GM21367 (cell line): Measurements from ENCODE around the gene FMN2.
A peak's percentile ranks its signal among the peaks of the same experiment; 100 is the strongest.
"Not testable (repeated sequence)": the region's sequence is repeated elsewhere in the genome, so short reads cannot be mapped to it uniquely, and the experiment has no call there.

Source experiments
- ATAC-seq: cut with Tn5 transposase; IDR thresholded peaks from one replicate; pipeline ENCODE4 v1.9.1; 2021; ENCODE audit not compliant: unreplicated experiment

FMN2 gene

DNA sequence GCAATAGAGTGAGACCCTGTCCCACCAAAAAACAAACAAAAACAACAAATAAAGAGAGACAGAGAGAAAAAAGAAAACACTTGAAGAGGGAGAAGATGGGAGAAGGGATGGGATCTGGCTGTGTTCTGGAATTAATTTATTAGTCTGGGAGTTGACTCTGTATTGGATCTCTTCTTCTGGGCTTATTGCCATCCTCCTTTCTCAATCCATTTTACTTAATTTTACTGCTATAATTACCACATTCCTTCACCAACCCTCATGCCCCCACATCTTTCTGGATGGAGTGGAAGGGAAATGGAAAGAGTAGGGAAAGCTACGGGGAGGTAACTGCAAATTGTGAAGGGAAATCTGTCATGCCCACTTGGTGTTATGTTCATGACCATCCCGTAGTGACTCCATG lies 42.9 kb downstream of the FMN2 start:
- ATAC-seq = no peak

GRCh38 chr1:240136402-240136801 lies 44.7 kb downstream of the FMN2 start:
- no peak for ATAC-seq

GRCh38 chr1:240138867-240139266 lies 47.2 kb downstream of the FMN2 start:
- ATAC-seq = no peak

GRCh38 chr1:240139511-240139910 lies 47.8 kb downstream of the FMN2 start:
- ATAC-seq = no peak

GRCh38 chr1:240145120-240145519 lies 53.4 kb downstream of the FMN2 start:
- no peak for ATAC-seq

GRCh38 chr1:240148333-240148732 lies 56.6 kb downstream of the FMN2 start:
- ATAC-seq = no peak

- ATAC-seq = peak; percentile 64
These were observed 57.9 kb downstream of the FMN2 start for GRCh38 chr1:240149484-240150094.

GRCh38 chr1:240151136-240151735 lies 59.6 kb downstream of the FMN2 start:
- ATAC-seq = no peak

DNA sequence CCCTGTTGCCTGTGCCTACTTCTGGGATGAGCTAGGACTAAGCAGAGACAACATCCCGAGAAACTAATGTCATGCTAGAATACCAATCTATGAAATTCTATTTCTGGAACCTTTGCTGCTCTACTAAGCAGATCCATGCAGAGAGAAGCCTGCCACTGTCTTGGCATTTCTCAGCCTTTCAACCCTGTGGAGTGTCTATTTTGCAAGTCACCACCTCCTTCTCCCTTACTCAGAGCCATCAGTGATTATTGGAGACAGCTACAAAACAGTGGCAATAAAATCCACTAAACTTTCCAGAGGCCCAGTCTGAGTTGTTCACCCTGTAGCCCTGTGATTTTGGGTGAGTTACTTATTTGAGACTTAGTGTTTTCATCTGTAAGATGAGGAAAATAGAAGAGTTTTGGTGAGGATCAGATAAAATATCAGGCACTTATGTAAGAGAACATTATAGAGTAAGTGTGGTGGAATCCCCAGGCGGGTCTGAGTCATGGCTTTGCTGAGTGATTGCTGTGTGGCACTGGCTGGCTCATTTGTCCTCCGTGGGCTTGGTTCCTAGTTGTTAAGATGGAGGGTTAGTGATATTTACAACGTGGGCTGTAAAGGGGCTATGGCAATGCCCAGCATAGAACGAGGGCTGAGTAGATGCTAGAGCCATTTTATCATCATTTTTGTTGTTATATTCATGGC lies 61.1 kb downstream of the FMN2 start:
- no peak for ATAC-seq

DNA sequence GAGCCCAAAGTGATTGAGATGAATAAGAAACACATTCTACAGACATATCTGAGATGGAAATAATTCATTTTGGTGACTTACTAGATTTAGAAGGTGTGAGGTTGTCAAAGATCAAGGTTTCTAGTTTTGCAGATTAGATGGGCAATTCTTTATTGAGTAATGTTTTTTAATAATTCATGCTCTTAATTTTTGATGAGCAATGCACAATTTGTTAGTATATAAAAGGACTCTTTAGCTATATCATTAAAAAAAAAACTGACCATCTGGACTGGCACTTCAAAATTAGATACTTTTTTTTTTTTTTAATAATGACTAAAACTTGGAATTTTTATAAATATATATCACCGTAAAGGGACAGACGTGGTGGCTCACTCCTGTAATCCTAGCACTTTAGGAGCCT lies 63.9 kb downstream of the FMN2 start:
- ATAC-seq = no peak

DNA sequence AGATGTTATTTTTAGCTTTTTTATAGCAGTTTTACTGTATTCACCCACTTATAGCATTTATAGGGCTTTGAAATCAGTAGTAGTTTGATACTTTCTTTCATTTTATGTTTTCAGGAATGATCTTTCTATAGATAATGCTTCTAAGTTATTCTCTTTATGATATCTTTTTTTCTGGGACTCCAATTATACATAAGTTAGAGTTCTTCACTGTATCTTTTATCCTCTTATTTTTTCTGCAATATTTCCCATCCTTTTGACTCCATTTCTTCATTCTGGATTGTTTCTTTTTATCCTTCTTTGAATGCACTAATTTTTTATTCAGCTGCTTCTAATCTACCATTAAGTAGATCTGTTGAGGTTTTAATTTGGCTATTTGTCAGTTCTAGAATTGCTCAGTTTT lies 73.1 kb downstream of the FMN2 start:
- no peak for ATAC-seq

DNA sequence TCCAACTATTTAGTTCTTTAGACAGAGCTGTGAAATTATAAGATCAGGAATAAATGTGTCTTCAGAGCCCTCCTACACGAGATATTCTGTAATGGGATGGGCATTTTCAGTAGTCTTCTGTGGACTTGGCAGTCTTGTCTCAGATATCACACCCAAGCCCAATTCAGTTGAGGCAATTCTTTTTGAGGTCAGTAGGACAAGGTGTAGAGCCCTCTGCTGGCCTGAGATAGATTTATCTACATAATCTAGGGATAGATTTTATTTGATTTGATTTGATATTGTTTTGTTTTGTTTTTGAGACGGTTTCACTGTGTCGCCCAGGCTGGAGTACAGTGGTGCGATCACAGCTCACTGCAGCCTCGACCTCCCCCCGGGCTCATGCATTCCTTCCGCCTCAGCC lies 77.5 kb downstream of the FMN2 start:
- ATAC-seq = no peak

DNA sequence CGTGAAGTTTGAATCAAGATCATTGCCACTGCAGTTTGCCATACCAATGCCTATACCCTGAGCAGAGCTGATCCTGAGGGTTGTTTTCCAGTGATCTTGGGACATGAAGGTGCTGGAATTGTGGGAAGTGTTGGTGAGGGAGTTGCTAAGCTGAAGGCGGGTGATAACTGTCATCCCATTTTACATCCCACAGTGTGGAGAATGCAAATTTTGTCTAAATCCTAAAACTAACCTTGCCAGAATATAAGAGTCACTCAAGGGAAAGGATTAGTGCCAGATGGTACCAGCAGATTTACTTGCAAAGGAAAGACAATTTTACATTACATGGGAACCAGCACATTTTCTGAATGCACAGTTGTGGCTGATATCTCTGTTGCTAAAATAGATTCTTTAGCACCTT lies 78.6 kb downstream of the FMN2 start:
- ATAC-seq = no peak

DNA sequence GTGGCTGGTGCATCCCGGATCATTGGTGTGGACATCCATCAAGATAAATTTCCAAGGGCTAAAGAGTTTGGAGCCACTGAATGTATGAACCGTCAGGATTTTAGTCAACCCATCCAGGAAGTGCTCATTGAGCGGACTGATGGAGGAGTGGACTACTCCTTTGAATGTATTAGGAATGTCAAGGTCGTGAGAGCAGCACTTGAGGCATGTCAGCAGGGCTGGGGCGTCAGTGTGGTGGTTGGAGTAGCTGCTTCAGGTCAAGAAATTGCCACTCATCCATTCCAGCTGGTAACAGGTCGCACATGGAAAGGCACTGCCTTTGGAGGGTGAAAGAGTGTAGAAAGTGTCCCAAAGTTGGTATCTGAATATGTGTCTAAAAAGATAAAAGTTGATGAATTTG lies 79.1 kb downstream of the FMN2 start:
- no peak for ATAC-seq

GRCh38 chr1:240171907-240172306 lies 80.2 kb downstream of the FMN2 start:
- no peak for ATAC-seq

GRCh38 chr1:240173836-240174235 lies 82.2 kb downstream of the FMN2 start:
- no peak for ATAC-seq

DNA sequence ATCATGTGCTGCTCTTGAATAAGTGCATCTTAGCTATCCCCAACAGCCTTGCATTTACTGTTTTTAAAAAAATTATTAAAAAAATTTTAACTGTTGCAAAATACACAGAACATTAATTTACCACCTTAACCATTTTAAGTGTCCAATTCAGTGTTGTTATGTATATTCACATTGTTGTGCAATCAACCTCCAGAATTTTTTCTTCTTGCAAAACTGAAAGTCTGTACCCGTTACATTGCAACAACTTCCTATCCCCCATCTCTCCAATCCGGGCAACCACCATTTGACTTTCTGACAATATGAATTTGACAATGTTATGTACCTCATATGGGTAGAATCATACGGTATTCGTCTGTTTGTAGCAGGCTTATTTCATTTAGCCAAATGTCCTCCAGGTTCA lies 83.1 kb downstream of the FMN2 start:
- no peak for ATAC-seq

GRCh38 chr1:240178366-240178765 lies 86.7 kb downstream of the FMN2 start:
- no peak for ATAC-seq

DNA sequence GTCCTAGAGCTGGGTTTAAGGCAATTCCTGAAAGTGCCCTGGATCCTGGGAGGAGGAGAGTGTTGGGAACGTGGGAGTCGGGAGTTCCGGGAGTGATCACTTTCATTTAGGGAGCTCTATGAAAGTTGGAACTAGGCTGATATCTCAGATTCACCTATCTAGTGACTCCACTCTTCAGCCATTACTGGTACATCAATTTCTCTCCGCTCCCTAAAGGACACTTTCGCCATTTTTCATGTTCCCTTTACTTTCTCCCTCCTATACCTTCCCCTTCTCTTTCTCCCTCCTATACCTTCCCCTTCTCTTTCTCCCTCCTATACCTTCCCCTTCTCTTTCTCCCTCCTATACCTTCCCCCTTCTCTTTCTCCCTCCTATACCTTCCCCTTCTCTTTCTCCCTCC lies 93.0 kb downstream of the FMN2 start:
- ATAC-seq = not testable (repeated sequence)

DNA sequence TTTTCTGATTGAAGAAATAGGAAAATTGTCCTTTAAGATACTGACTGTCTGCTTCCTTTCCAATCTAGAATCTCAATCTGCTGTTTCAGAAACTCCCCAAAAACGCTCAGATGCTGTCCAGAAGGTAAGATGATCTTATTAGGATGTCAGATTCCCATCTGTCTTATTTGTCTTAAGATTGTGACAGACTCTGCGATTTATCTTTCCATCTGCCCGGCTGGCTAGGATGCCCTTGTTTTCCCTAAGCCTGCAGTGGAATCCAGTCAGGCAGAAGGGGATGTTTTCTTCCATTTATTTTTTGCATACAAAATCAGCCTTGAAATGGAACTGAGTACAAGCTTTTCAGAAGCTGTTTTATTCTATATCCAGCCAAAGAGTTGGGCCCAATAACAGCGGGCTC lies 96.5 kb downstream of the FMN2 start:
- no peak for ATAC-seq

DNA sequence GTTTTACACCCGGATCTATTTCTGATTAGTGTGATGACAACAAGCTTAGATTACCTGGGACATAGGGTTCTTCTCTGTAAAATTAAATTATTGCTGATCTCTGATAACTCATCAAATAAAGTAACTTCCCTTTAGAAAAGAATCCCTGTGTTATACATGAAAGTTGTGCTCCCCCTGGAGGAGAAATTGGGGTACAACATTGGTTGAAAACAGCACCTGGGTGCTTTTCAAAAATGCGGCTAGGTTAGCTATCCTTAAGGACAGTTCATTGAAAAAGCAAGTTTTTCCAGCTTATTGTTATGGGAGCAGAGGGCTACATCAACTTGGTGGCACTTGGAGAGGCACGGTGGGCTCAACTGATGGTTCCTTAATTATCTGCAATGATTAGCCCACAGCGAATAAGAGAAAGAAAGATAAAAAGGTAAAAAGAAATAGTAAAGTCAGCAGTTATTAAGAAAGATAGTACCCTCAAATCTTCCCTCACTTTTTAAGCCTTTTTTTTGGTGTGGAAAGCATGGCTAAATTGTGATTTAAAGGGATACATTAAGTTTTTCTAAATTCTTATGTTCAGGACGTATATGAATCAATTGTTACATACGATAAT lies 97.8 kb downstream of the FMN2 start:
- ATAC-seq = peak; percentile 84

DNA sequence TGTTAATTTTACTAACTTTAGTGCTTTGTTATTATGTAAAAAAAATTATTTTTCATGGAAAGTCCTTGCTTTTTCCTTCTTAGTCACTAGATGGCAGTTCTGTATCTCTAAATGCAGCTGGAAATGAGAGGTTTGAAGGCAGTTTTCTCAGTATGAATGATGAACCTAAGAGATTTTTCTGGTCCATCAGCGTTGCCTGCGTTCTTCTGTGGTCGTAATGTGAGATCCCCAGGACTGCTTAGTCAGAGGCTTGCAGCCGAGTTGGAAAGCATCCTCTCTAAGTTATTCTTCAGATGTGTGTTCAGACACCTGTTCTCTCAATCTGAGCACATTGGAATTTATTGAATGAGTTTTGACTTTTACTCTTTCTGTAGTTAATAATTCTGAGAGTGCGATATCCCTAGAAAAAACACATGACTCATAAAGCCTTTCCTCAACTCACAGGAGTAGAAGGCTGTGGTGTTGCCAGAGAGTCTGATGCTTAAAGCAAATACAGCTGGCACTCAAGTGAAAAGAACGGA lies 99.3 kb downstream of the FMN2 start:
- ATAC-seq = no peak
